Regular cardiac myocyte (primary cell): ENCODE measurements around the gene OAS1. TPM values are rescaled to one million over a fixed set of nuclear protein-coding genes. Genes with fewer than 3 reads are reported as not detected.

ENCODE experiments used
- total RNA-seq: library from RNA; depleted of rRNA; stranded (reverse); fragments of >200 nt; gene quantifications from 2 replicates; pipeline ENCODE4 v1.2.3, GENCODE V29; 2014

The OAS1 gene
- total RNA-seq, result 0.77 and 2.8 TPM in 2 replicates

GRCh38 chr12:112906712-112907414 is at the start of gene OAS1:
Gene OAS1, plus strand, starts transcription at chr12:112906962. Its CDS starts 78 bp downstream, at chr12:112907040.

GRCh38 chr12:112937741-112938719 is 31.3 kb downstream of the OAS1 start, which contains the start of gene OAS3:
Gene OAS3, plus strand, starts transcription at chr12:112938474. Its CDS starts 57 bp downstream, at chr12:112938531.

Other genes starting within 250 kb of the OAS1 start
- gene RPH3A, start 115.2 kb upstream of the OAS1 start, total RNA-seq, result not detected in 2 replicates
- 3.4 and 9.2 TPM in 2 replicates for gene OAS3, start 31.5 kb downstream of the OAS1 start, total RNA-seq
- gene OAS2, start 71.6 kb downstream of the OAS1 start, total RNA-seq, result 2.3 and 3.1 TPM in 2 replicates
- under 0.01 and 0.28 TPM in 2 replicates for gene DTX1, start 149.8 kb downstream of the OAS1 start, total RNA-seq
- not detected in 2 replicates for gene RASAL1, start 228.8 kb downstream of the OAS1 start, total RNA-seq
- not detected in 2 replicates for gene CFAP73, start 242.8 kb downstream of the OAS1 start, total RNA-seq